Epithelial cell of prostate (primary cell): ENCODE results near the gene MYH7.

Source experiments
- DNase-seq: peaks from one replicate; pipeline ENCODE4 v3.0.0-alpha.2; 2011; ENCODE audit warnings: low read depth, low spot score
- H3K27ac ChIP-seq: fragments of 450-650 bp; 2 replicates; pipeline ENCODE4 v1.5.1; 2017; ENCODE audit warnings: mild to moderate bottlenecking

MYH7 gene

DNA sequence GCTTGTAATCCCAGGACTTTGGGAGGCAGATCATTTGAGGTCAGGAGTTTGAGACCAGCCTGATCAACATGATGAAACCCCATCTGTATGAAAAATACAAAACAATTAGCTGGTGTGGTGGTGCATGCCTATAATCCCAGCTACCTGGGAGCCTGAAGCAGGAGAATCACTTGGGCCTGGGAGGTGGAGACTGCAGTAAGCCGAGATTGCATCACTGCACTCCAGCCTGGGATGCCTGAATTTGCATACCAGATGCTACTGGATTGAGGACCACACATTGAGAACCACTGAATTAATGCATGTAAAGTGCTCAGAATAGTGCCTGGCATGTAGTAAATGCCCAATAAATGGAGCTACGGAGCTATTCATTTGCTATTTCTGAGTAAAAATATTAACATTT is 14.9 kb upstream of the MYH7 start:
- DNase-seq = no peak
- H3K27ac ChIP-seq = no peak overlapping the region

DNA sequence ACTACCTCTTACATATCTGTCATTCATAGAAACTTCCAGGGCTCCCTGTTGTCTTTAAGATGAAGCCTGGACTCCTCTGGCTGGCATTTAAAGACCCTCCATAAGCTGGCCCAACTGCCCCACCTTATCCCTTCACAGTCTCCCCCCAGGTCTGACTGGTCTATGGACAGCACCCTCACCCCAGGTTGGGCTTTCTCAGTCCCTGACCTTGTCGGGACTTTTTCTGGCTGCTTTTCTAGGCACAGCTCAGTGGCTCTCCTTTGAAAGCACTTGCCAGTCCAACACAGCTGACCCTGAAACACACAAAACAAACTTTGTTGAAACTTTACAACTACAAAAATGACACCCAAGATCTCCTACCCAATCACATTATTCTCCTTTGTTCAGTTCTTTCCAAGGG is 13.9 kb upstream of the MYH7 start:
- H3K27ac ChIP-seq = no peak overlapping the region
- DNase-seq = no peak

DNA sequence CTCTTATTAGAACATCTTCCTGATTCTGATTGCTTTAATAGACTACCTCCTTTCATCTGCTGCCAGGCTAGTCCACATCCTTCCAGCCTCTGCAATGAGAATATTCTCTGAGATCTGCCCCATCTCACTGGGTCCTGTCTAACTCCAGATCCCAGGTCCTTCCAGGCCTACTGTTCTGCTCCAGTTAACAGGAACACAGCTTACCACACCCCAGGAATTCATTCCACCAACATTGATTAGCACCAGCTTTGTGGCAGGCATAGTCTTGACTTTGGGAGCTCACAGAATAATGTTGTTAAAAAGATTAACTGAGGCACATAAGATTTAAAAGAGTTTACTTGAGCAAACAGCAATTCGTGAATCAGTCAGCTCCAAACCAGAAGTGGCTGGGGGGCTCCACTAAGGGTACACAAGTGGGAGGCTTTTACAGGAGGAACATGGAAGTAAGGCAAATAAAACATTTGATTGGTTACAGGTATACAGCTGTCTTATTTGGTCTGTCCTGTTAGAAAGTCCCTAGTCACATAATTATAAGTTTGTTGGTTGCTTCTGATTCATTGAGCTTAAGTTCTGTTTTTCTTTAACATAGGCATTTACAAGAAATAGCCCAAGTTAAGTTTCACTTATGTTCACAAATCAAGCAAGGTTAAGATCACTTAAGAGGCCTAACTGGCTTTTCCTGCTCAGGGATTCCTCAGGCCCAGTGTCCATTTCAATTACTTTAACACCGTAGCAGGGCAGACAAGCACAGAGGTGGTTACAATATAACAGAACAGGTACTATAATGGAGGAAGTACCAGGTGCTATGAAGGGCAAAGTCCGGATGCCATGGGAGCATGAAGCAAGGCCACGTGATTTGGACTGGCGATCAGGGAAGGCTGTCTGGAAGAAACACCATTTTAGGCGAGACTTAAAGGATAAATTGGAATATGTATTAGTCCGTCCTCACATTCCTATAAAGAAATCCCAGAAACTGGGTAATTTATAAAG is 12.2 kb upstream of the MYH7 start:
- DNase-seq = no peak

DNA sequence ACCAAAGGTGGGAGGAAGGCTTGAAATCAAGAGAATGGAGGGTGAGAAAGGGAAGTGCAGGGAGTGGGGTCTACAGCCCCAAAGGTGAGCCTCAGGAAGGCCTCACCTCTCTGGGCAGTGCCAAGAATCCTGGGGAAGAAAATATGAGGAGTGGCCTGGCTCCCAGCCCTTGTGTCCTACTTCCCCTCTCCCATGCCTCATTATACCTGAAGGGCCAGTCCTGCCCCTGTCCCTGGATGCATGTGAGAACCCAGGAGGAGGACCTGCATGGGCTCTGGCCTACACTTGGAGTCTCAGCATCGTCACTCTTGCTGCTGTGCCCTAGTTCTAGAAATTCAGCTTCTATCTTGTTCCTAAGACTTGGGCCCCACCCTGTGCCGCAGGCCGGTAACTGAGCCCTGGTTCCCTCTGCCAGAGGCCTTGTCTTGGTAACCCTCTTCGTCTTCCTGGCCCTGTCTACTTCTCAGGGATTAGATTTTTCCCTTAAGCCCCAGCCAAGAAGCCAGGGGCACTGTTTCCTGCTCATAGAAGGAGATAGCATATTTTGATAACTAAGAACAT is 10.9 kb upstream of the MYH7 start:
- no peak overlapping the region for H3K27ac ChIP-seq

More for the DNA sequence above, 12.2 kb upstream of the MYH7 start:
- H3K27ac ChIP-seq = no peak overlapping the region

DNA sequence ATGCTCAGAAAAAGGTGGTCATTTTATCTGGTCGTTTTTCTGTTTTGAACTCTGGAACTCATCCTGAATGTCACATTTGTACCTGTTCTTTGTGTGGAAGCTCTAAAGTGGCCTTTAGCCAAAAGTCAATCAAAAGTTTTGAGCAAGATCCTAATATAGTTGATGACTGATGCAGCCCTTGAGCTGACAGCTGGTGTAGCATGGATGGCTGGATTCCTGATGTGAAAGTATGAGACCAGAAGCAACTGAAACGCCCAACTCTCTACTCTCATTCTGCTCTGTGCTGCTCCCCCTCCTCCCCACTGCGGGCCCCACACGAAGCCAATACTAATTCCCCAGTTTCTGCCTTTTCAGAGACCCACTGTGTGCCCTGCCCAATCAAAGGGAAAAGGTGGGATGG is 10.3 kb upstream of the MYH7 start:
- no peak for DNase-seq
- H3K27ac ChIP-seq = no peak overlapping the region

More for the DNA sequence above, 10.9 kb upstream of the MYH7 start:
- no peak for DNase-seq

DNA sequence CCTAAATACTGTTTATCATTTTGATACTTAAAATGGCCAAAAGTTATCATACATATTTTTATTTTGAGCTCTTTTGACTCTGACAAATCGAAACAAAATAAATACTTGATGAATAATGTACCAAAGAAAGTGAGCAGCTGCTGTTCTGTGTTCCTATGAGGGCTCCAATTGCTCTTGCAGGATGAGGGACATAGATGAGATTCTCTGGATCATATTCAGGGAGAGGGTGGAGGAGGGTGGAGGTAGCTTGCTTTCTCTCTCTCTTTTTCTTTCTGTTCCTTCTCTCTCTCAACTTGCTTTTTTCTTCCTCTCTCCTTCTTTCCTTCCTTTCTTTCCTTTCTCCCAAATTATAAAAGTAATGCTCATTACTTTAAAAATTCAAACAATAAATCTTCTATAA is 8.9 kb upstream of the MYH7 start:
- DNase-seq = no peak
- H3K27ac ChIP-seq = no peak overlapping the region

DNA sequence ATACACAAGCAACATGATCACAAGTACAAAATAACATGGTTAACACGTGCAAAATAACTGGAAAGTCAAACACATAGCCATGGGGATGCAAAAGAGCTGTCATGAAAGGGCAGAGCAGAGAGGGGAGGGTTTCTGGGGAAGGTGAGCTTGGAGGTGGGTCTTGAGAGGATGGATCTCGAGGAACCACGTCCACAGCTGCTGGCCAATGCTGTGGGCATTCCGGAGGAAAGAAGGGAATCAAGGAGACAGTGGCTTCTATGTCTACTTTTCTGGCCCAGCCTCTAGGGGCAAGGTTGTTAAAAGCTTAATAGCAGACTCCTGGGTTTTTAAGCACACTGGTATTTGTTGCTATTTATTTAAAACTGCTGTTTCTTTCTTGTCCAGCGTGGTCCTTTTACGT is 8.4 kb upstream of the MYH7 start:
- DNase-seq = no peak
- no peak overlapping the region for H3K27ac ChIP-seq

DNA sequence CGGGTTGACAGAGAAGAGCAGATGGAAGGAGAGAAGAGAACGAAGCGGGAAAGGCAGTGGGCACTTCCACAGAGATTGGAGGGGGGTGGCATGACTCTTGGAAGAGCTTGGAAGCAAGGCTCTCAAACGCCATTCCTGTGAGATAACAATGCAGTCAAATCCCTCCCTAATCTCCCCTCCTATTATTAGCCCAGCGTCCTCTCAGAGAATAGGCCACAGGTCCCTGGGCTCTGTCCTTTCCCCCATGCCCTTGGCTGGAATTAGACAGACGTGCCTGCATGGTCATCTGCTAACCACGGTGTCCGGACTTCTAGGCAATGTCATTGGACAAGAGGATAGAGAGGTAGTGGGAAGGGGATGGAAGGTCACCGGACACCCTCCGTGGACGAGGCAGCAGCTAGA is 8.0 kb upstream of the MYH7 start:
- H3K27ac ChIP-seq = no peak overlapping the region
- DNase-seq = no peak

DNA sequence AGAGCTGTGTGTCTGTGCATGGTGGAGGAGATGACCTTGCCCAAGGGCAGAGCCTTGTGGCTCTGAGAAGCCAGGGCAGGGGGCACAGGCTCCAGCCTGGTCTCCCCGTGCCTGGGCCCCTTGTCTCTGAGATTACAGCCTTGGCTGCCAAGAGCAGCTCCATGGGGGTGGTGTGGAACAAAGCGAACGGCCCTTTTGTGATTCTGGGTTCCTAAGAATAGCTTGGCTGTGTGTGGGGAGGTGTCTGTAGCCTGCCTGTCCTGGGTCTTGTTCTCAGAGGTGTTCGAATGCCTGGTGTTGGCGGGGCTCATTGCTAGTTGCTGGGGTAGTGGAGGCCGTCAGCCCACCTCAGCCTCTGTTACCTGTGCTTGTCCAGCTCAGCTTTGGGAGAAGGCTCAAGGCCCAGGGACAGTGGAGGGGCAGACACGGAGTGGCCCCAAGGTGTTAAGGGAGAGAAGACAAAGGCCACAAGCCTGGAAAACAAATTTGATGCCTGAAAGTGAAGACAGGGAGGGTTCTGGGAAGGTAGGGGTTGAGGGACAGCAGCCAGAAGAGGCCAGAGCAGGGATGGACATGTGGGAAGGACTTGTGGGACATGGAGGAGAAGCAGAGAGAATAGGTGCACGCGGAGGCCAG is 7.4 kb upstream of the MYH7 start:
- H3K27ac ChIP-seq = no peak overlapping the region
- DNase-seq = no peak

DNA sequence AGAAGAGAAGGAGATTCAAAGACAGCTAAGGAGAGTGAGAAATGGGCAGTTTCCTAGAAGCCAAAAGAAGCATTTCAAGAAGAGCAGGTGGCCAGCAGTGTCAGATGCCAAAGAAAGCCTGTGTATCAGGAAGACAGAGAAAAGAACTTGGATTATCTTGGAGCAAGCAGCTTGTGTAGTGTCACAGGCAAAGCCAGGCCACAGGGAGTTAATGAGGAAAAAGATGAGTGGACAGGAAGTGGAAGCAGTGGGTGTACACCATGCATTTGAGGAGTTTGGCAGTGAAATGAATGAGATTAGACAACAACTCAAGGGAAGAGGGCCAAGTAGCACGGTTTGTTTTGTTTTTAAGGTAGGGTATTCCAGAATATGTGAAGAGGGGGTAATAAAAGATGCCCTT is 5.6 kb upstream of the MYH7 start:
- no peak for DNase-seq

DNA sequence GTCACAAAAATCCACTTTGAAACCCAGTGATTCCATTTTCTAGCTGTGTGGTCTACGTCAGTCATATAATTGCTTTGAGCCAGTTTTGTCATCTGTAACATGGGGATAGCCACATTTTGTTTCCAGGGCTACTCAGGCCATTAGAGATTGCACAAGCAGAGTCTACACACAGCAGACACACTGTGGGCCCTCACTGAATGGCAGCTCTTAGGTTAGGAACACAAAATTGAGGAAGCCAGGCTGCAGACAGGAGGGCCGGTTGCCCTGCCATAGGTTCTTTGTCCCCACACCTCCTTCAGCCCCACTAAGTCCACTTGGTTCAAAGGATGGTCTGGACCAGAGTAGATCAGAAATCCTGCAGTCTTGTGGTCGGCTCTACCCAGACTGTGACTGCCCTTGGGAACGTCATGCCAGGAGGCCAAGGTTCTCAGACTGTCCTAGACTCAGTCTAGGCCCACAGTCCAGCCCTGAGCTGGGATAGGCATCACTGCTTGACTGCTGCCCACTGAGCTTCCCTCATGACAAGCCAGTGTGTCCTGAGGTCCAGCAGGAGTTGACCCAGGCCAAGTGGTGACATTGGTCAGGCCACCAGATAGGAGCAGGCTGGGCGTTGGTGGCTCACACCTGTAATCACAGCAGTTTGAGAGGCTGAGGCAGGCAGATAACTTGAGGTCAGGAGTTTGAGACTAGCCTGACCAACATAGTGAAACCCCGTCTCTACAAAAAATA is 3.8 kb upstream of the MYH7 start:
- no peak for DNase-seq
- H3K27ac ChIP-seq = no peak overlapping the region

More for the DNA sequence above, 5.6 kb upstream of the MYH7 start:
- no peak overlapping the region for H3K27ac ChIP-seq

DNA sequence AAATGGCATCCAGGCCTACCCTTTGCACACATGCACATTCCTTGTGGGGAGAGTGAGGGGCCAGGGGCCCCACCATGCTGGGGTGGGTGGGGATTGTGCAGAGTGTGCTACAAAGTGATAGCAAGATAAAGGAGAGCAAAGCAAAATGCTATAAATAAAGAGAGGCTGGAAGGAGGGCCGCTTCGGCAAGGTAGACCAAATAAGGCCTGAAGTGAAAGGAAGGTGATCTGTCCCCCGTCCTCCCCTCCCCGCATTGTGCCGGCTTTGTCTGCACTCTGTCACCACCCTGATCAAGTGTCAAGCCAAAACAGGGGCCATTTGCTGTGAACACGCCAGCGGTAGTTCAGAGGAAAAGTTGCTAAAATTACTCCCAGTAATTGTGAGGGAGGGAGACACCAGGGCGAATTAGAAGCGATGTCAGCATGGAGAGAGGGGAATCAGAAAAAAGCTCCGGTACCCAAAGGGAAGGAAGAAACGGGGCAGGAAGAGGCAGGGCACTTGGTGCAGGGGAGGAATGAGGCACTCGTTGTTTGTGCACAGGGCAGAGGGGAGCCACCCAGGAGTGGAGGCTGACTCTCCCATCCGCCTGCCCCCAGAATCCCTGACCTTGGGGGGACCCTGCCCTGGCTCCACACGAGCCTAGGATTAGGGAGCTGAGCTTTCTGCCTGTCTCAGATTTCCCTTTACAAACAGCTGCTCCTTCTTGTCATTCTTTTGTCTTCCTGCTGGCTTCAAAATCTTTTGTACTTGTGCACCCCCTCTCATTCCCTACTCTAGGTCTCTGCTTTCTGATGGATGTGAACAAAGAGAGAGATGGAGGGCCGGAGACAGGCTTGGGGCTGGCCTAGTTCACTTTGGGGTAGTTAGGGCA is 2.9 kb upstream of the MYH7 start:
- no peak for DNase-seq
- no peak overlapping the region for H3K27ac ChIP-seq

DNA sequence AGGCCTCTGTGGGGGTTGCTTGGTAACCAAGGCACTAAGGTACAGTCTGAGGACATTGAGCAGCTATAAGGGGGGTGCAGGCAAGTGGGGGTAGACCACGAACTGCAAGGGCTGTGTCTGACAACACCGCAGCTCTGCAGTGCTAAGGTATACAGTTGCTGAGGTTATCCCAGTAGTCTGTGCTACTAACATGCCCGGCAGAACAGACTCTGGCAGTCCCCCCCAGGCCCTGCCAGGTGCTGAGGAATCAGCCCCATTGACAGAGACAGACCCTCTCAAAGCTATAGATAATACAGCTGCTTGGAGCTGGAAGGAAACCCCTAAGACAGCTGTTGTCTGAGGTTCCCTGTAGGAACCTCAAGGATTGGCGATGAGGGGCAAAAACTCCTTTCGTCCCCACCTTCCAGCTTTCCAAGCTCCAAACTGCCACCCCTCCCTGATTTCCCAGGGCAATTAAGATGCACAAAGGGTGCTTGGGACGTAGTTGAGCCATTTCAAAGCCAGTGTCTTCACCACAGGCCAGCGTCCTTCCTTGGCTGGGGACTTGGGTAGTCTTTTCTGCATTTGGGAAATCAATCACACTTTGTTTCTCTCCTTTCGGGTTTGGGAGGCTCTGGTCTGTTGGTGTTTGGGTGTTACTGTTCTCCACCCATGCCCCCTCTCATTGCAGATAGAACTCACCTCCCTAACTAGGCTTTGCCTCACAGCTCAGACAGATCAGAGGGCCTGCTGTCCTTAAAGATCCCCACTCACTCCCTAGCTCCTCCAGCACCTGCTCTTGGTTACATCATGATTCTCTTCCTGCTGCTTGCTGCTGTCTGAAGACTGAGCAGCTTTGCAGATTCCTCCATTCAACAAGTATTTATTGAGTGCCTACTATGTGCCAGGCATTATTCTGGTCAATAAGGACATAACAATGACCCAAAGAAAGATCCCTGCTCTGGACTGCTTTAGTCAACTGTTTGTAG is 2.0 kb upstream of the MYH7 start:
- no peak overlapping the region for H3K27ac ChIP-seq

DNA sequence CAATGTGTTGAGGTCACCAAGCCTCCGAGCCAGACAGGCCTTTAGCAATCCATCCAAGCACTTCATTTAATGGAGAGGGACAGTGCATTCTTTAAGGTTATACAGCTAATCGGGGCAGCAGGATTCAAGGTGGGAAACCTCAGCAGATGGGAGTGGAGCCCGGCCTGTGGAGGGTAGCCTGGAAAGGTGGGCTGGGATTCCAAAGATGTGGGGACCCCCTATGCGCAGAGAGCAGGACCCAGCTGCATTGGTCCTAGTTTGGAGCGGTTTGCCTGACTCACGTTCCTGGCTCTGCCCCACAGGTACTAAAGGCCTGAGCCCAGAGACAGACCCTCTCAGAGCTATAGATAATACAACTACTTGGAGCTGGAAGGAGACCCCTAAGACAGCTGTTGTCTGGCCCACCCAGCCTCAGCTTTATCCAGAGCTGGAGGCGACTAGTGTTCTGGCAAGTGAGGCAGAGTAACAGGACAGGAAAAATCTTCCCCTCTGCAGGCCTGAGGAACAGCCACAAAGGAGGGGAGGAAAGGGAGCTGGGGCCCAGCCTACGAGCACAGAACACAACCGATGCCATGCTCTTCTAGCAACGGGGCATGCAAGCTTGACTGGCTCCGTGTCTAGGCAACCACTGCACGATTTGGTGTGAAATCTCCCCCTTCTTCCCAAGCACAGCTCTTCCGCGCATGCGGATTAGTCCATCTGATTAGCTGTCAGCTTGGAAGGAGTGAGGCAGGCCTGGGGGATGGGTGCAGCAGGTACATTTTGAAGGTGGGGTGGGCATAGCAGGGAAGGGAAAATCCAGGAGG is 1.1 kb upstream of the MYH7 start:
- no peak overlapping the region for H3K27ac ChIP-seq
- no peak for DNase-seq

More for the DNA sequence above, 2.0 kb upstream of the MYH7 start:
- DNase-seq = no peak

DNA sequence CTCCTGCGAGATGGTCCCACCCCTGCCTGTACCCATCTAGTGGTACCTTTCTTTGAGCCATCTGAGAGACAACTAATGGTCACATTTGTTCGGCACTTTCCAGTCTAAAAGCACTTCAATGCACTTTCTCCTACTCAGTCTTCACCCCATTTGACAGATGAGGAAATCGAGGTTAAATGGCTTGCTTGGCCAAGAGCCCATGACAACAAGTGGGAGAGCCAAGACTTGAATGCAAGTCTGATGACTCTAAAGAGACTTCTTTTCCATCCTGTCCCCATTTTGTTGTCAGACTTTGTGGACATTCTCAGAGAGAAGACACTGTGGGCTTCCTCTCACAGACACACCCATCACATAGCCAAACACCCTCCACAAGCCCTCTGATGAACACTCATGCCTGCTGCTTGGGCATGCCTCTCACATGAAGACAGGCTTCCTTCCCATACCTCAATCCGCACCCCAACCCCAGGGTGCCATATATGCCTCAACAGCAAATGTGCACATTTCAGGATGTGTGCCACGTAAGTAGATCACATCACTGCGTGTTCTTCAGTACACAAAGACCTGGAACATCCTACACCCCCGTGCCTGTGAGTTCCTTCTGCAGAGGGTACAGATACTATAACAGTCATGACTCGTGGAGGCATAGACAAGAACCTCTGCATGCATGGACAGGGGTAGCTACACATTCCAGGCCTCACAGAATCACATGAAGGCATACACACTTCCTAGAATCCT is 805 bp downstream of the MYH7 start:
- no peak for DNase-seq
- H3K27ac ChIP-seq = no peak overlapping the region

DNA sequence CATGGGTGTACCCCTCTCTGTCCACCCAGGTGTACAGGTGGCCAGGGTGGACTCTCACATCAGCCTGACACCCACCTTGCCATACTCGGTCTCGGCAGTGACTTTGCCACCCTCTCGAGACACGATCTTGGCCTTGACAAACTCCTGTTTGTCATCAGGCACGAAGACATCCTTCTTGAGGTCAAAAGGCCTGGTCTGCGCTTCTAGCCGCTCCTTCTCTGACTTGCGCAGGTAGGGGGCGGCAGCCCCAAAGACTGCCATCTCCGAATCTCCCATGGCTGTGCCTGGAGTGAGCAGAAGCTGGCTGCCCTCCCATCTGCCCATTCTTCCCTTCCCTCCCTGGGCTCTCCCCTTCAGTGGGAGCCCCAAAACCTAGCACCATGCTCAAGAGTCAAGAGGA is 2.0 kb downstream of the MYH7 start:
- H3K27ac ChIP-seq = no peak overlapping the region
- no peak for DNase-seq

DNA sequence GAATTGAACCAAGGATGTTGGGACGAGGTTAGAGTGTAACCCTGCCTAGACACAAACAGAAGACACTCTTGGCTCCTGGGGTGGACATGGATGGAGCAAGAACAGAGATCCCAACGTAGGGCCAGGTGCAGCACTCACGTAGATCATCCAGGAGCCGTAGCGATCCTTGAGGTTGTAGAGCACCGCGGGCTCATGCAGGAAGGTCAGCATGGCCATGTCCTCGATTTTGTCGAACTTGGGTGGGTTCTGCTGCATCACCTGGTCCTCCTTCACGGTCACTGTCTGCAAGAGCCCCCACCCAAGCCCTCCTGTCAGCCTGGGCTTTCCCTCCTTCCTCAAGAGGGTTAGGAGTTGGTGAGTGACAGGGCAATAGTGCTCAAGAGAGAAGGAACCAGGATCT is 2.5 kb downstream of the MYH7 start:
- H3K27ac ChIP-seq = no peak overlapping the region
- no peak for DNase-seq
